Measurements from ENCODE around the gene SWT1. TPM values are rescaled to one million over a fixed set of nuclear protein-coding genes. Genes with fewer than 3 reads are reported as not detected.
A peak's percentile ranks its signal among the peaks of the same experiment; 100 is the strongest.

Gene SWT1
- total and polyA plus RNA-seq, 2 of the 13 experiments (the other 11 are each of a cell fraction or from before 2014, with no cell fraction given), result 1.7 to 2.5 TPM

- Histone ChIP-seq H3K4me2 (ENCODE audit: low read depth, low read length) (no peak overlapping the region), H3K36me3 (replicated peaks in 1 of 2; ENCODE audit: control insufficient read depth in 1 of 2, insufficient read depth in 2 of 2, low read length in 2 of 2) (no peaks in the 10 kb centered on the region), H3K27ac (ENCODE audit: extremely low read length, insufficient read depth, low read length) (no peak overlapping the region), H4K20me1 (ENCODE audit: insufficient read depth, low read length) (no peaks in the 10 kb centered on the region), H3K4me1 (ENCODE audit: insufficient read depth, low read length) (peaks cover 10% of the 10 kb centered on the region), H3K9ac (ENCODE audit: insufficient read depth, low read depth, low read length) (no peak overlapping the region), H3K9me3 (ENCODE audit: low read length) (no peaks in the 10 kb centered on the region), H3K4me3 (replicated peaks in 1 of 3; ENCODE audit: insufficient read depth in 1 of 3, low read depth in 2 of 3, low read length in 3 of 3) (no peak overlapping the region), H3K27me3 (ENCODE audit: control insufficient read depth in 1 of 2, insufficient read depth in 2 of 2, low read length in 2 of 2) (no peaks in the 10 kb centered on the region), H2AFZ (ENCODE audit: low read length) (no peak overlapping the region), H3K79me2 (ENCODE audit: insufficient read depth, low read length) (no peaks in the 10 kb centered on the region)
- FAIRE-seq, result no peak
- DNase-seq (ENCODE audit: low spot score), result peak; percentile 36
- in situ Hi-C loops (cut with HindIII; ENCODE audit: extremely low pct_ligation_motif_present, low pct_unique_long_range_greater_than_20kb) (no loop called here), intact Hi-C loops (cut with micrococcal nuclease; ENCODE audit: unreplicated experiment) (no loop called here)
- no TSS peak for BruUV-seq (replicated peaks)
- POLR2A ChIA-PET, result no interaction called here
- CTCF ChIA-PET (ENCODE audit: low intra/inter-chr PET ratio, low total read pairs), result no interaction called here
- no peak for ATAC-seq
- TF ChIP-seq GMEB1 (CRISPR knock-in tag; IDR thresholded peaks at IDR 0.05; ENCODE audit: borderline replicate concordance) (no peak), ZNF550 (CRISPR knock-in tag; IDR thresholded peaks at IDR 0.05; ENCODE audit: borderline replicate concordance) (no peak), CBX5 (CRISPR knock-in tag; IDR thresholded peaks at IDR 0.05; ENCODE audit: borderline replicate concordance) (no peak), CREM (IDR thresholded peaks at IDR 0.05) (0 out of 2 replicates have a peak, but pooled peaks have one; percentile 22), CREM (CRISPR knock-in tag; IDR thresholded peaks at IDR 0.05) (no peak), KLF9 (CRISPR knock-in tag; IDR thresholded peaks at IDR 0.05; ENCODE audit: low read depth) (no peak), SOX5 (CRISPR knock-in tag; IDR thresholded peaks at IDR 0.05; ENCODE audit: borderline replicate concordance) (peak; percentile 78), KLF11 (CRISPR knock-in tag; IDR thresholded peaks at IDR 0.05) (no peak), EP300 (IDR thresholded peaks at IDR 0.05; ENCODE audit: low read depth in 2 of 2, low read length in 2 of 2) (0 out of 4 replicates have a peak, but pooled peaks of 1 of the 2 experiments have one; percentile 16), EP300 (CRISPR knock-in tag; IDR thresholded peaks at IDR 0.05; ENCODE audit: borderline replicate concordance) (no peak), ETV6 (CRISPR knock-in tag; conservative IDR thresholded peaks at IDR 0.05) (no peak), SRSF9 (IDR thresholded peaks at IDR 0.05; ENCODE audit: borderline replicate concordance, insufficient read depth, low read depth, low read length, poor library complexity, severe bottlenecking) (no peak), TCF7 (IDR thresholded peaks at IDR 0.05; ENCODE audit: low read depth) (peak; percentile 42), ARID5B (CRISPR knock-in tag; IDR thresholded peaks at IDR 0.05) (peak; percentile 33; the same call in 1 of the 2 replicates), PHB2 (IDR thresholded peaks at IDR 0.05; ENCODE audit: partially characterized antibody) (no peak), SOX13 (IDR thresholded peaks at IDR 0.05) (no peak), SOX13 (CRISPR knock-in tag; conservative IDR thresholded peaks at IDR 0.05 in 1 of 2, IDR thresholded peaks at IDR 0.05 in 1 of 2) (peak in 1 of 2 experiments; percentile 68; a peak in 2 of 4 replicates), NR2F6 (IDR thresholded peaks at IDR 0.05) (peak; percentile 55), NR2F6 (CRISPR knock-in tag; IDR thresholded peaks at IDR 0.05) (no peak), ZNF326 (CRISPR knock-in tag; IDR thresholded peaks at IDR 0.05; ENCODE audit: borderline replicate concordance) (no peak), NCOR1 (IDR thresholded peaks at IDR 0.05; ENCODE audit: borderline replicate concordance, low read length) (peak; percentile 46; the same call in 1 of the 2 replicates)
- TF ChIP-seq, protein P1, sequence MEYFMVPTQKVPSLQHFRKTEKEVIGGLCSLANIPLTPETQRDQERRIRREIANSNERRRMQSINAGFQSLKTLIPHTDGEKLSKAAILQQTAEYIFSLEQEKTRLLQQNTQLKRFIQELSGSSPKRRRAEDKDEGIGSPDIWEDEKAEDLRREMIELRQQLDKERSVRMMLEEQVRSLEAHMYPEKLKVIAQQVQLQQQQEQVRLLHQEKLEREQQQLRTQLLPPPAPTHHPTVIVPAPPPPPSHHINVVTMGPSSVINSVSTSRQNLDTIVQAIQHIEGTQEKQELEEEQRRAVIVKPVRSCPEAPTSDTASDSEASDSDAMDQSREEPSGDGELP (IDR thresholded peaks at IDR 0.05; ENCODE audit: borderline replicate concordance, low read depth), result no peak
These were observed 84.2 kb downstream of the SWT1 start for GRCh38 chr1:185241127-185241526.

All from HepG2 (cell line).